Cardiac muscle cell (in vitro differentiated cells and primary cell): ENCODE data around the gene SNORC. TPM values are rescaled to one million over a fixed set of nuclear protein-coding genes. Genes with fewer than 3 reads are reported as not detected.
A peak's percentile ranks its signal among the peaks of the same experiment; 100 is the strongest.

Experiments
- DNase-seq, 2 donors: peaks; one replicate each; pipeline versions ENCODE4 v3.0.0 to v3.0.0-alpha.2; 2010 to 2017; ENCODE audit warnings: low read depth in 1 of 2, low spot score in 1 of 2
- H3K27ac ChIP-seq: fragments of 200-600 bp; sonication (generic); 2 replicates; pipeline ENCODE4 v1.5.1; 2016
- H3K27me3 ChIP-seq: fragments of 200-600 bp; sonication (generic); 2 replicates; pipeline ENCODE4 v1.6.0; 2016; ENCODE audit warnings: control low read depth
- H3K36me3 ChIP-seq: fragments of 200-600 bp; sonication (generic); 2 replicates; pipeline ENCODE4 v1.5.1; 2016; ENCODE audit warnings: control low read depth
- H3K4me1 ChIP-seq: fragments of 200-600 bp; sonication (generic); 2 replicates; pipeline ENCODE4 v1.8.1; 2017; ENCODE audit warnings: low read depth, mild to moderate bottlenecking, mixed run types
- H3K4me3 ChIP-seq: fragments of 200-600 bp; sonication (generic); 2 replicates; pipeline ENCODE4 v1.5.1; 2016; ENCODE audit warnings: mild to moderate bottlenecking
- H3K9me3 ChIP-seq: fragments of 200-600 bp; sonication (generic); 2 replicates; pipeline ENCODE4 v1.5.1; 2017; ENCODE audit warnings: low read depth, mild to moderate bottlenecking, control low read depth
- polyA plus RNA-seq: library from polyadenylated mRNA; unstranded; fragments of >200 nt; fragmentation: Nextera tagmentation; extraction: Ambion mirVana; gene quantifications from 2 replicates; pipeline ENCODE4 v1.2.1, GENCODE V29; 2016
- total RNA-seq: library from RNA; depleted of rRNA; stranded (reverse); fragments of >200 nt; gene quantifications from 2 replicates; pipeline ENCODE4 v1.2.3, GENCODE V29; 2016
- TF ChIP-seq, protein P1 (sequence below): IDR thresholded peaks from 2 replicates; pipeline ENCODE4 v1.5.1; 2012; ENCODE audit warnings: low read depth, mild to moderate bottlenecking, low read length

SNORC gene
- total and polyA plus RNA-seq, 2 experiments from 2014 or later = 2.3 to 13.1 TPM

GRCh38 chr2:232920760-232921159 lies 50.7 kb downstream of the SNORC start:
- no peaks in the 10 kb centered on the region for H3K36me3 ChIP-seq
- peaks cover 9% of the 10 kb centered on the region for H3K4me1 ChIP-seq
- H3K4me3 ChIP-seq = no peak overlapping the region
- H3K27me3 ChIP-seq = peaks cover 8% of the 10 kb centered on the region
- H3K9me3 ChIP-seq = no peaks in the 10 kb centered on the region
- H3K27ac ChIP-seq = no peak overlapping the region
- no peak for DNase-seq
- TF ChIP-seq, protein P1, sequence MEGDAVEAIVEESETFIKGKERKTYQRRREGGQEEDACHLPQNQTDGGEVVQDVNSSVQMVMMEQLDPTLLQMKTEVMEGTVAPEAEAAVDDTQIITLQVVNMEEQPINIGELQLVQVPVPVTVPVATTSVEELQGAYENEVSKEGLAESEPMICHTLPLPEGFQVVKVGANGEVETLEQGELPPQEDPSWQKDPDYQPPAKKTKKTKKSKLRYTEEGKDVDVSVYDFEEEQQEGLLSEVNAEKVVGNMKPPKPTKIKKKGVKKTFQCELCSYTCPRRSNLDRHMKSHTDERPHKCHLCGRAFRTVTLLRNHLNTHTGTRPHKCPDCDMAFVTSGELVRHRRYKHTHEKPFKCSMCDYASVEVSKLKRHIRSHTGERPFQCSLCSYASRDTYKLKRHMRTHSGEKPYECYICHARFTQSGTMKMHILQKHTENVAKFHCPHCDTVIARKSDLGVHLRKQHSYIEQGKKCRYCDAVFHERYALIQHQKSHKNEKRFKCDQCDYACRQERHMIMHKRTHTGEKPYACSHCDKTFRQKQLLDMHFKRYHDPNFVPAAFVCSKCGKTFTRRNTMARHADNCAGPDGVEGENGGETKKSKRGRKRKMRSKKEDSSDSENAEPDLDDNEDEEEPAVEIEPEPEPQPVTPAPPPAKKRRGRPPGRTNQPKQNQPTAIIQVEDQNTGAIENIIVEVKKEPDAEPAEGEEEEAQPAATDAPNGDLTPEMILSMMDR = no peak

DNA sequence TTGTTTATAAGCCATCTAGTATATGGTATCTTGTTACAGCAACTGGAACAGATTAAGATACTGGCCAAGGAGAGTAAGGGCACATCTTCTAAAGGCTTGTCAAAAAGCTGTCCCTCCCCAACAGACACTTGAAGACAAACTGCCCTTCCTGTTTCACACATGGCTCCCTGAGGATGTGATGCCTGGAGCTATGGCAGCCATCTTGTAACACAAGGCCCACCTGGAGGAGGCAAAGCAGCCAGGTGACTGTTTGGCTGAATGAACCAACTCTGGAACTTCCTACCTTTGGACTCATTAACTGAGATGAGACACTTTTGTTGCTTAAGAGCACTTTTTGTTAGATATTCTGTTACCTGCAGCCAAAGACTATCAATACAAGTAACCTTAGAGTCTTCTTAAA lies 54.4 kb downstream of the SNORC start:
- TF ChIP-seq, protein P1 = no peak
- H3K4me1 ChIP-seq = peaks cover 16% of the 10 kb centered on the region
- no peak for DNase-seq
- peaks cover 44% of the 10 kb centered on the region for H3K27me3 ChIP-seq
- no peaks in the 10 kb centered on the region for H3K36me3 ChIP-seq
- H3K27ac ChIP-seq = no peak overlapping the region
- no peak overlapping the region for H3K4me3 ChIP-seq
- no peaks in the 10 kb centered on the region for H3K9me3 ChIP-seq

DNA sequence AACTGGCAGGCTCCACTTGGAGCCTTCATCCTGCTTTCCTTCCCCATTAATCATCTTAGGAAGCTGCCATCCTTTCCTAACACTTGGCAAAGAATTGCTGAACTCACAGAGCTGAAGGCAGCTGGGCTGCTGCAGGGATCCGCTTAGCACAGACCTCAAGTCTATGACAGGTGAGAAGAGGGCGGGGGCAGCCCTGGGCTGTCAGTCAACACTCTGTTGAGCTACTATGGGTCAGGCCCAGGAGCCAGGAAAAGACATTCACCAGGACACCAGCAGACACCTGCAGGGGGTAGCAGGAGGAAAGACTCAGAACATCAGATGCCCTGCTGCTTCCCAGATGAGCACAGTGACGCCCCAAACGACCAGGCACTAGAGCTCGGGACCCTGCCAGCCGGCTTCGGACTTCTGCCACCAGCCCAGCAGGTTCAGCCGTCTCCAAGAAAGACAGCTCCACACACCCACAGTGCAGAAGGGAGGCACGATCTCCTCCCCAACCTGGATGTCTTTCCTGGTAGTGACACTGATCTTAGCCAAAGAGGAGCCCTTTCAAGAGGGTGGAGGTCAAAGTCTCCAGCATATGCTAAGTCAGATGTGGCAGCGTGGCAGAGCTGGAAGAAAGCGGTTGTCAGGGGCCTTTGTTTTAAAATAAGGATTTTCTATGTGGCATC lies 55.2 kb downstream of the SNORC start:
- Histone ChIP-seq H3K27me3 (peaks cover 52% of the 10 kb centered on the region), H3K9me3 (no peaks in the 10 kb centered on the region), H3K27ac (no peak overlapping the region), H3K4me1 (peaks cover 16% of the 10 kb centered on the region), H3K36me3 (no peaks in the 10 kb centered on the region), H3K4me3 (no peak overlapping the region)
- peak in 1 of 2 donors; percentile 54 for DNase-seq
- TF ChIP-seq, protein P1 = no peak

GRCh38 chr2:232925821-232926156 lies 55.7 kb downstream of the SNORC start:
- H3K4me1 ChIP-seq = peaks cover 16% of the 10 kb centered on the region
- DNase-seq = peak in 1 of 2 donors; percentile 27
- H3K36me3 ChIP-seq = no peaks in the 10 kb centered on the region
- H3K4me3 ChIP-seq = no peak overlapping the region
- no peak overlapping the region for H3K27ac ChIP-seq
- H3K27me3 ChIP-seq = peaks cover 57% of the 10 kb centered on the region
- TF ChIP-seq, protein P1 = no peak
- no peaks in the 10 kb centered on the region for H3K9me3 ChIP-seq

DNA sequence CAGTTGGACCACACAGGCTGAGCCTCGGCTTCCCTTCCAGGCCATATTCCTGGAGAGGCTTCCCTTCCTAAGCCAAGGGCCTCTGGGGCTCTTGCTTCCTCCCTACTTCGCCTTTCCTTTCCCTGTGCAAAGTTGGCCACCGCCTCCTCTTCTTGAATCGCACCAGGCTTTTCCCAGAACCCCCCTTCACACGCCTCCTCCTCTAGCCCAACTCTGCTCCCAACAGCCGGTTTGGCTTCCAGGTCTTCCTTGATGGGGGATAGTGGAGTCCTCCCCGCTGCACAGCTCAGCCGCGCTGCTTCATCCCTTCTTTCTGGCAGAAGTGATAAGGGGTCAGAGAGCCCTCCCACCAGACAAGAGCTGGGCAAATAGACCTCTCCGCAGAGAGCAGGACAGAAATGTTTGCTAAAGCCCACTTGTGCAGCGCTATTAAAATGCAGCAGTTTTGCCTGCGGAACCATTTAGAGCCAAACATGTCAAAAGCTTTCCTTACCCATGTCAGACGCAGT lies 56.4 kb downstream of the SNORC start:
- Histone ChIP-seq H3K4me1 (peaks cover 16% of the 10 kb centered on the region), H3K27ac (no peak overlapping the region), H3K27me3 (peaks cover 64% of the 10 kb centered on the region), H3K9me3 (no peaks in the 10 kb centered on the region), H3K36me3 (no peaks in the 10 kb centered on the region), H3K4me3 (no peak overlapping the region)
- no peak for DNase-seq
- TF ChIP-seq, protein P1 = no peak
